NCI-H1048 (cell line): ENCODE data around the gene MYOT.

Source experiments
- DNase-seq: peaks from one replicate; lab custom pipeline; 2025; lab: John Stamatoyannopoulos, UW

MYOT gene

GRCh38 chr5:137902408-137903133 lies 34.9 kb downstream of the MYOT start:
- DNase-seq: no peak

- no peak for DNase-seq
Observed at GRCh38 chr5:137914758-137915157, 47.1 kb downstream of the MYOT start.

GRCh38 chr5:137916923-137917322 lies 49.3 kb downstream of the MYOT start:
- no peak for DNase-seq

- DNase-seq: no peak
Observed at GRCh38 chr5:137921931-137922330, 54.3 kb downstream of the MYOT start.

GRCh38 chr5:137923856-137924255 lies 56.2 kb downstream of the MYOT start:
- no peak for DNase-seq

- no peak for DNase-seq
Observed at GRCh38 chr5:137932800-137933199, 65.1 kb downstream of the MYOT start.

GRCh38 chr5:137933491-137933911 lies 65.8 kb downstream of the MYOT start:
- no peak for DNase-seq

- DNase-seq: no peak
Observed at GRCh38 chr5:137935190-137935589, 67.5 kb downstream of the MYOT start.

- no peak for DNase-seq
Observed at GRCh38 chr5:137935694-137936093, 68.0 kb downstream of the MYOT start.
